Measurements from ENCODE around the gene A2ML1. TPM values are rescaled to one million over a fixed set of nuclear protein-coding genes. Genes with fewer than 3 reads are reported as not detected.
A peak's percentile ranks its signal among the peaks of the same experiment; 100 is the strongest.
"Not testable (repeated sequence)": the region's sequence is repeated elsewhere in the genome, so short reads cannot be mapped to it uniquely, and the experiment has no call there.

The A2ML1 gene
- total RNA-seq, 2 donors from 2014 or later: not detected

DNA sequence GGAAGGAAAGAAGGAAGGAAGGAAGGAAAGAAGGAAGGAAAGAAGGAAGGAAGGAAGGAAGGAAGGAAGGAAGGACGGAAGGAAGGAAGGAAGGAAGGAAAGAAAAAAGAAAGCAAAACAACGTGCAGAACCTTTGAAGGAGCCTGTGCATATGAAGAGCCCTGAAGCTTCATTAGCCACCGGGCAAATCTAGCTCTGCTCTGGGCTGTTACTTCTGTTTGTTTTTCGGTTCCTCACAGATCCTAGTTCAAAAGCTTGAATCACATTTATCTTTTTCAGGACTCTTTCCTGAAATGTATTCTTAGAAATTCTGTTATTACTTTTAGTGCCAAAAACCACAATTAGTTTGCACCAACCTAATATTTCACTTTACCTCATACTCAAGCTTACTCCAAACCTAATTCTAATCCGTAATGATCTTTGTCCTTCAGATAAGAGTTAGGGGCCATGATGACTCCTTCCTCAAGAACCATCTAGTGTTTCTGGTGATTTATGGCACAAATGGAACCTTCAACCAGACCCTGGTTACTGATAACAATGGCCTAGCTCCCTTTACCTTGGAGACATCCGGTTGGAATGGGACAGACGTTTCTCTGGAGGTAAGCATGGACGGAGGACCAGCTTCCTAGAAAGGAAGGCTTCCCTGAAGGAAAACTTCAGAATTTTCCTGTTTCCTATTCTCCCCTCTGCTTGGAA lies 18.7 kb downstream of the A2ML1 start:
- DNase-seq: no peak
- intact Hi-C loops (cut with DNase I, micrococcal nuclease): no loop called here
- ATAC-seq: no peak

DNA sequence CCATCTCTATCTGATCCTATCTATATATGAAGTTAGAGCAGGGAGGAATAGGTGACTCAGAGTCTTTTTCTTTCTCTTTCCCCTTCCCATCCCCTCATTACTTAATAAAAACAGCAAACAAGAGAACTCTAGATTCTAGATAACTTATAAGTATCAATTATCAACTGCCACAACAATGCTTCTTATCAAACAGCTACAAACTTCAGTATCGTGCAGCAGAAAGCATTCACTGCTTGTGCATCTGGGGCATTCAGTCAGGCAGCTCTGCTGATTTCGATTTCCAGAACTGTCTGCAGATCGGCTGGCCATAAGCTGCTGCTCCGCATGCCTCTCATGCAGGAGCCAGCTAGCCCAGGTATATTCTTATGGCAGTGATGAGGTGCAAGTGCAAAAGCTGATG lies 19.4 kb downstream of the A2ML1 start:
- intact Hi-C loops (cut with DNase I, micrococcal nuclease): no loop called here

DNA sequence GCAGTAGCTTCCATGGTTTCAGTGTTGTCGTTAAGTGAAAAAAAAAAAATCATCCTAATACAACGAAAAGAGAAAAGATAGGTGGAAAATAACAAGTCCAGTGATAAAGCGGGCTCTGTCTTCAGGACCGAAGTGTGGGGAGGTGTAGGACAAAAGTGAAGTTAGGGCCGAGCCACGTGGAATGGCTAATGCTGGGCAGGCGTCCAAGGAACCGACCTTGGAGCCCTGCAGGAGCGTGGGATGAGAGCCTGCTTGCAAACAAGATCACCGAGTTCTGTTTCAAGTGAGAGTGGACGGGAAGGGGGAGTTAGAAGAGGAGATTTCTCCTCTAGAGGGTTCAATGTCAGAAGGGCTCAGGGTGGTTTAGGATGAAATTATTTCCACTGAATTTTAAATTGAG lies 22.2 kb downstream of the A2ML1 start:
- DNase-seq (peak in 1 of 2 donors; percentile 7), ATAC-seq (no peak)
- intact Hi-C loops (cut with DNase I, micrococcal nuclease): no loop called here

More for the DNA sequence above, 19.4 kb downstream of the A2ML1 start:
- DNase-seq: no peak
- ATAC-seq: no peak

DNA sequence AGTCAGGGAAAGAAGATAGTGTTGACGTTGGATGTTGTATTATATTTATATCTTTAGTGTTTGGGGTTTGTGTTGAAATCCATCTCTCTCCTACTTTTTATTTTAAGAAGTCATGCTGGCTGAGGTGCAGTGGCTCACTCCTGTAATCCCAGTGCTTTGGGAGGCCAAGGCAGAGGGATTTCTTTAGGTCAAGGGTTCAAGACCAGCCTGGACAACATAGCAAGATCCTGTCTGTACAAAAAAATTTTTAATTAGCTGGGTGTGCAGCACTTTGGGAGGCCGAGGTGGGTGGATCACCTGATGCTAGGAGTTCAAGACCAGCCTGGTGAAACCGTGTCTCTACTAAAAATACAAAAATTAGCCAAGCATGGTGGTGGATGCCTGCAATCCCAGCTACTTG lies 23.9 kb downstream of the A2ML1 start:
- DNase-seq (no peak), ATAC-seq (no peak)
- intact Hi-C loops (cut with DNase I, micrococcal nuclease): no loop called here

DNA sequence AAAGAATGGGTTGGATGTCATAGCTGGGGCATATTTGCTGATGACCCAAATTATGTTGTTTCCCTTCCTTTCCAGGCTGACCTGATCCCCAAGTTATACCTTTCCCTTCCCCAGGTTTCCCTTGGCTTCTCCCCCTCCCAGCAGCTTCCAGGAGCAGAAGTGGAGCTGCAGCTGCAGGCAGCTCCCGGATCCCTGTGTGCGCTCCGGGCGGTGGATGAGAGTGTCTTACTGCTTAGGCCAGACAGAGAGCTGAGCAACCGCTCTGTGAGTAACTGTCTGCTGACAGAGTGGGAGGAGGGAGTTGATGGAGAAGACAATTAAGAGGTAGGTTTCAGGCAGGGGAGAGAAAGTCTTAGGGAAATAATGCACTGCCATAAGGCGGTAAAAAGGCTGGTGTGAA lies 25.0 kb downstream of the A2ML1 start:
- intact Hi-C loops (cut with DNase I, micrococcal nuclease): no loop called here
- ATAC-seq (no peak), DNase-seq (no peak)

DNA sequence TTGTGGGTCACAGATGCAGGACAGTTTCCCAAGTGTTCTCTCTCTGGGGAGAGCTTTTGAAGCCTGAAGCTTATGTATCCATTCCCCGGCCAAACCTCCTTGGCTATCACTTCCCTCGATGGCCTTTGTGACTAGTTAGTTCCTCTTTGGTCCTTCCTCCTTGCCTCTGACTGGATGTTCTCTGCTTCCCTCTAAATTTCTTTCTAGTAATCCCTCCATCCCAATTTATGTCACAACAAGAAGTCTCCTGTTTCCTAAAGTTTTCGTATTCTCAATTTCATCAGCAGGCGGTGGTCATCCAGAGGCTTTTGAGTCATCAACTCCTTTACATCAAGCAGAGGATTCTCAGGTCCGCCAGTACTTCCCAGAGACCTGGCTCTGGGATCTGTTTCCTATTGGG lies 27.5 kb downstream of the A2ML1 start:
- intact Hi-C loops (cut with DNase I, micrococcal nuclease): no loop called here
- DNase-seq (no peak), ATAC-seq (no peak)

DNA sequence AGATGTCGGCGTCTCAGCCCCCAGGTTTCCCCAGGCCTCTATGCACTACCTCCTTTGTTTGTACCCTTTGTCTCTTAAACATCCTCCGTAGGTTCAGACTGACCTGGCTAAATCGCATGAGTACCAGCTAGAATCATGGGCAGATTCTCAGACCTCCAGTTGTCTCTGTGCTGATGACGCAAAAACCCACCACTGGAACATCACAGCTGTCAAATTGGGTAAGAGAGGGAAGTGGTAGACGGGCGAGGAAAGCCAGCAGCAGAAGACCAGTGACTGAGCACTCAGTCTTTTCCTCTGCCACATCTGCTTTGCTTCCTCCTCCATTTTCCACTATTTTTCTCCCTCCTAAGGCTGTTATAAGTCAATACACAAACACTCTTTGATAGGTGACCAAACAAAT lies 29.7 kb downstream of the A2ML1 start:
- intact Hi-C loops (cut with DNase I, micrococcal nuclease): no loop called here
- no peak for DNase-seq
- no peak for ATAC-seq

DNA sequence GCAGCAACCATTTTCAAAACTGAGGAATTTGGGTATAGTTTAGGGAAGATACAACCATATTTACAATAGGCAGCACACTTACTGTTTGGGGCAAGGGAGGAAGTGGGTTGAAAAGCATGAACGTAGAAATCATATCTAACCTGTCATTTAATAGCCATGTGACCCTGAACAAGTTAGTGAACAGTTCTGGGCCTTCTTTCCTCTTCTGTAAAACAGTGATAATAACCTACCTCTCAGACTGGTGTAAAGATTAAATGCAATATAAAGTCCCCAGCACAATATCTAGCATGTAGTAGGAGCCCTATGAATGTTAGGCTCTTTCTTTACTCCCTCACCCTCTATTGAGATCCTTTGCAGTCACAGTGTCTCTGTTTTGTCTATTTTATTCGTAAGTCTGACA lies 33.5 kb downstream of the A2ML1 start:
- intact Hi-C loops (cut with DNase I, micrococcal nuclease): no loop called here
- ATAC-seq (no peak), DNase-seq (no peak)

DNA sequence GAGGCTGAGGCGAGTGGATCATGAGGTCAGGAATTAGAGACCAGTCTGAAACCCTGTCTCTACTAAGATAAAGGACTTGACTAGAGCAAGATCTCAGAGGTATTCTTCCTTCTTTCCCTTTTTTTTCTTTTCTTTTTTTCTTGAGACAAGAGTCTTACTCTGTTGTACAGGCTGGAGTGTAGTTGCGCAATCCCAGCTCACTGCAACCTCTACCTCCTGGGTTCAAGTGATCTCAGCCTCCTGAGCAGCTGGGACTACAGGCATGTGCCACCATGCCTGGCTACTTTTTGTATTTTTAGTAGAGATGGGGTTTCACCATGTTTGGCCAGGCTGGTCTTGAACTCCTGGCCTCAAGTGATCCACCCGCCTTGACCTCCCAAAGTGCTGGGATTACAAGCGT lies 37.0 kb downstream of the A2ML1 start:
- intact Hi-C loops (cut with DNase I, micrococcal nuclease): not testable (repeated sequence)

DNA sequence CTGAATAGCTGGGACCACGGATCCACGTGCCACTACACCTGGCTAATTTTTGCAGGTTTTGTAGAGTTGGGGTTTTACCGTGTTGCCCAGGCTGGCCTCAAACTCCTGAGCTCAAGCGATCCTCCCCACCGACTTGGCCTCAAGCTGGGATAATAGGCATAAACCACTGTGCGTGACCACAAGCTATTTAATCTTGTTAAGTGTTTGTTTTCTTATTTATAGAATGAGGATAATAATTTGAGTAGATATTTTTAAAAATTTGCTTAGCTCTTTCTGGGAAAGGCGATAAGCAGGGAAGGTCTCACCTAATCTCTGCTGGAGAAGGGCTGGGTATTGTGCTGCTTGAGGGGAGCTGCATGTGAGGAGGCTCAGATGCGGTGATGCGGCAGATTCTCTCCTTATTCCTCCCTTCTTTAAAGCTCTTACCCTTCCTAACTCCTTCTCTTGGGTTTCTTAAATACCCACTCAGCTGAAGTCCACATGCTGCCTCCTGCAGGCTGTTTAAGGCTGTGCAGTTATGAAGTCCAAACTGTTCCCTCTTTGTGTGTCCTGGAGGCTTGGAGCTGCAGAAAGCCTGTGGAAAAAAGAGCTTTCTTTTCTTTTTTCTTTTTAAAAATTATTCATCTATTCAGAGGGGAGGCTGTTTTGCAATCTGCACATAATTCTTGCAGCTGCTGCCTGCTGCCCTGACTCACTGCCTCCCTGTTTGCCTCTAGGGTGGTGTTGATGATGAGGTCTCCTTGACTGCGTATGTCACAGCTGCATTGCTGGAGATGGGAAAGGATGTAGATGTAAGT lies 37.9 kb downstream of the A2ML1 start:
- peak in 1 of 2 donors; percentile 25 for DNase-seq
- intact Hi-C loops (cut with DNase I, micrococcal nuclease): no loop called here

More for the DNA sequence above, 37.0 kb downstream of the A2ML1 start:
- not testable (repeated sequence) for DNase-seq, ATAC-seq

DNA sequence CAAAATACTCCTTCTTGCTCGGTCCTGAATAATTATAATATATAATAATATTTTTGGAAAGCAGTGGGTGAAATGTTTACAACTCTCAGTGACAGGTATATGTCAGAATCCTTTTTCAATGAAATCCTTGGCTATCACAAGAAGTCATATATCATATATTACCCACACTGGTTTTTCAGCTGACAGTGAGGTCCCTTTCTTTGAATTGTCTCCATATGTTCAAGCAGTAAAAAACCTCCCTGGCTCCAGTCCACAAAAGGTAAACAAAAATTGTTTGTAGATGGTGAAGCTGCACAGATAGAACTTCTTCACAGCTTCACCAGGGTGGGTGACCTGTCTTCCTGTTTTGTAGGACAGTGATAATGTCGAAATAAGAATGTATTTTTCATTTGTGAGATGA lies 44.0 kb downstream of the A2ML1 start:
- intact Hi-C loops (cut with DNase I, micrococcal nuclease): no loop called here
- ATAC-seq (no peak), DNase-seq (no peak)

More for the DNA sequence above, 37.9 kb downstream of the A2ML1 start:
- peak; percentile 41 for ATAC-seq

DNA sequence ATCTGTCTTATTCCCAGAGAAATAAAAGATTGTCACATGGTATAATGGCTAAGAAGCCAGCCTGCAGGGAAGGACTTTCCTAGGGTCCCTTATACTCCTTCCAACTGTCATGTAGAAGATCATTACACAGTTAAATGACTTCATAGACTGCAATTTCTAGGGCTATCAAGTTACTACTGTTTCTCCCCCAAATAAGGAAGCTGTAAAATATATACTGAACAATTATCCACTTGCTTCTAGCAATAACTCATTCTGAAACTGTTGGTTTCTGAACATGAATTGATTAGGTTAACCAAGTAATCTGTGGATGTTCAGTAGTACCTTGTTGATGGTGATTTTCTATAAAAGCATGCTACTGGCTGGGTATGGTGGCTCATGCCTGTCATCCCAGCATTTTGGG lies 44.6 kb downstream of the A2ML1 start:
- ATAC-seq (no peak), DNase-seq (no peak)
- intact Hi-C loops (cut with DNase I, micrococcal nuclease): no loop called here

DNA sequence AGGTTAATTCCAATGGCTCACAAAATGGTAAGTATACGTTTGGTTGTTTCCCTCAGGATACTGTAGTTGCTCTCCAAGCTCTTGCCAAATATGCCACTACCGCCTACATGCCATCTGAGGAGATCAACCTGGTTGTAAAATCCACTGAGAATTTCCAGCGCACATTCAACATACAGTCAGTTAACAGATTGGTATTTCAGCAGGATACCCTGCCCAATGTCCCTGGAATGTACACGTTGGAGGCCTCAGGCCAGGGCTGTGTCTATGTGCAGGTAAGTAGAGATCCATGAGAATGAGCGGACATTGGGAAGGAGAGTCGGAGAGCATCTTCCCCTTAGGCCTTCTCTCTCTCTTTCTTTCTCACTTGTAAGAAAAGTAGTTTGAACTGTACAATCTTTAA lies 45.4 kb downstream of the A2ML1 start:
- intact Hi-C loops (cut with DNase I, micrococcal nuclease): no loop called here
- ATAC-seq: no peak
- no peak for DNase-seq

DNA sequence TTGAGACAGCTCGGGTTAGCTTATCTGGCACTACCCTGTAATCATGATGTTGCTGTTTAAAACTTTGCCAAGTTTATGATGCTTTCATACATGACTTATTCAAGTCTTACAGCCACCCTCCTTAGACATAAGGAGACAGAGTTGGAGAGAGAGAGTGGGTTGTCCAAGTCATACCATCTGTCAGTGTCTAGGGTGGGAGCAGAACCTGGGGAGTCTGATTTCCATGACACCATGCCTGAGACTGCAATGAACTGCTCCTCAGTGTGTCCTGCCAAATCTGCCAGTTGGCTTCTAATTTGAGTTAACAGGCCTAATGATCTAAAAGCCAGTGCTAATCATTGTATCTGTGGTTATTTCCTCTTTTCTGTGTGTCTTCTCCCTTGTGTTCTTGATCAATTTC lies 48.2 kb downstream of the A2ML1 start:
- intact Hi-C loops (cut with DNase I, micrococcal nuclease): no loop called here
- DNase-seq (no peak), ATAC-seq (no peak)

DNA sequence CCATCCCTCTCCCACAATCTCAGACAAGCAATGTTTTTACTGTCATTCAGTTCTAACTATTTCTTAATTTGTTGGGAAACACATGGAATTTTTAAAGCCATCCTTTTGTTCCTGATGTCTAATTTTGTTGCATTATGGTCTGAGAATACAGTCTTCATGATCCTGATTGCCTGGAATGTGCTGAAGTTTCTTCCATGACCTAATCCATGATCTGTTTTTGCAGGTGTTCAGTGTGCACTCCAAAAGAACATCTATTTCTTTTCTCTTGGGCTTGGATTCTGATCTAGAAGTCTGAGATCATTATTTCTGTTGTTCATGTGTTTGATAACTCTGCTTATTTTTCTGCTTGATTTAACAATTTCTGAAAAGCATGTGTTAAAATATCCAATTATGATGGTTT lies 48.6 kb downstream of the A2ML1 start:
- ATAC-seq: no peak
- DNase-seq: no peak
- intact Hi-C loops (cut with DNase I, micrococcal nuclease): no loop called here

DNA sequence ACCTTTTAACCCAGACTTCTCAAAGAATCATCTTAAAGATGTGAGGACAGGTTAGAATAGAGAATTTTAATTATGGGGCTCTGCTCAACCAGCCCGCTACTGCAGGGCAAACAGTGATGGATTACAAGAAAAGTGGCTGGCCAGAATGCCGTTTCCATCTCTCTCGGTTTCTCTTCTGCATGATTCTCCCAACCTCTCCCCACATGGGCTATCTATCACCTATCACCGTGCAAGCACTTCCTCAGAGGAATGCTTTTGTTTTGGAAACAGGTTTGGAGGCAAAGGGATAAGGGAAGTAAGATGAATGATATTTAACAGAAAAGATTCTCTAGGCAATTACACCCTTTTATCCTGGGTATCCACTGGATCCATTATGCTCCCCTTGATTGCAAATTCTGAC lies 54.5 kb downstream of the A2ML1 start:
- no peak for DNase-seq
- intact Hi-C loops (cut with DNase I, micrococcal nuclease): no loop called here
- no peak for ATAC-seq

DNA sequence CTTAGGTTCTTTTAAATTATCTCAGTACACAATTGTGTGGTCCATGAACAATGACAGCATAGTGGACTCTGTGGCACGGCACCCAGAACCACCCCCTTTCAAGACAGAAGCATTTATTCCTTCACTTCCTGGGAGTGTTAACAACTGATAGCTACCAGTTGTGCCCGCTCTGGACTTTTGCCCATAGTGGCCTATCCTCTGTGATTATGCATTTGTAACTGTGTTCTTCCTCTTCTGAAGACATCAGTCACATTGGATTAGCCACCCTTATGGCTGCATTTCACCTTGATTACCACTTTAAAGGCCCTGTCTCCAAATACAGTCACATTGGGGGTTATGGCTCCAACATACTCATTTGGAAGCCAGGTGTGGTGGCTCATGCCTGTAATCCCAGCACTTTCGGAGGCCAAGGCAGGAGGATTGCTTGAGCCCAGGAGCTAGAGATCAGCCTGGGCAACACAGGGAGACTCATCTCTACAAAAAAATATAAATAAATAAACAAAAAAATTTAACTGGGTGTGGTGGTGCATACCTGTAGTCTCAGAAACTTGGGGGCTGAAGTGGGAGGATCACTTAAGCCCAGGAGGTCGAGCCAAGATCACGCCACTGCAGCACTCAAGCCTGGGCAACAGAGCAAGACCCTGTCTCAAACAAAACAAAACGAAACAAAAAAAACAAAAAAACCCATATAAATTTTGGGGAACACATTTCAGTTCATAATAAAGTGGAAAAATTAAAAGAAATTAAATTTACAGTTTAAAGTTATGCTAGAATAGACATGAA lies 64.3 kb downstream of the A2ML1 start:
- no peak for ATAC-seq
- intact Hi-C loops (cut with DNase I, micrococcal nuclease): loop anchor here in 1 of 2 donors (10.0 kb wide), 1 partner anchor 202 kb away; no protein-coding TSS in a partner anchor
- no peak for DNase-seq

DNA sequence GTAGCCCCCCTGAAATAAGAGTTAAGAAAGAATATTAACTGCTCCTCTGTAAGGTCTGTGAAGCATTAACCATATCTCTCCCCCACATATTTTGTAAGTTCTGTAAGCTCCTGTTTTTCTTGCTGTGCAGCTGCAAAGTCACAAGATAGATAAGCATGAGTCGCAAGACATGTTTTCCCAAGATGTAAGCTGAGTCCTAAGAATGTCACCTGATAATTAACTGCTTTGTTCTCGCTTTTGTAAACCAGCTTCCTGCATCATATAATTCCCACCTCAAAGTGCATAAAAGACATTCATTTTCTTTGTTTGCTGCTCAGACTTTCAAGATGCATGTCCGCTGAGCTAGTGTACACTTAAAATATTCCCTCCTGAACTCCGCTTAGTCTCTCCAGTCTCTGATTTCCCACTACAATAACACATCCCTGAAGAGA lies 64.9 kb downstream of the A2ML1 start:
- intact Hi-C loops (cut with DNase I, micrococcal nuclease): loop anchor here in 1 of 2 donors (10.0 kb wide), 1 partner anchor 202 kb away; no protein-coding TSS in a partner anchor
- DNase-seq (no peak), ATAC-seq (no peak)

DNA sequence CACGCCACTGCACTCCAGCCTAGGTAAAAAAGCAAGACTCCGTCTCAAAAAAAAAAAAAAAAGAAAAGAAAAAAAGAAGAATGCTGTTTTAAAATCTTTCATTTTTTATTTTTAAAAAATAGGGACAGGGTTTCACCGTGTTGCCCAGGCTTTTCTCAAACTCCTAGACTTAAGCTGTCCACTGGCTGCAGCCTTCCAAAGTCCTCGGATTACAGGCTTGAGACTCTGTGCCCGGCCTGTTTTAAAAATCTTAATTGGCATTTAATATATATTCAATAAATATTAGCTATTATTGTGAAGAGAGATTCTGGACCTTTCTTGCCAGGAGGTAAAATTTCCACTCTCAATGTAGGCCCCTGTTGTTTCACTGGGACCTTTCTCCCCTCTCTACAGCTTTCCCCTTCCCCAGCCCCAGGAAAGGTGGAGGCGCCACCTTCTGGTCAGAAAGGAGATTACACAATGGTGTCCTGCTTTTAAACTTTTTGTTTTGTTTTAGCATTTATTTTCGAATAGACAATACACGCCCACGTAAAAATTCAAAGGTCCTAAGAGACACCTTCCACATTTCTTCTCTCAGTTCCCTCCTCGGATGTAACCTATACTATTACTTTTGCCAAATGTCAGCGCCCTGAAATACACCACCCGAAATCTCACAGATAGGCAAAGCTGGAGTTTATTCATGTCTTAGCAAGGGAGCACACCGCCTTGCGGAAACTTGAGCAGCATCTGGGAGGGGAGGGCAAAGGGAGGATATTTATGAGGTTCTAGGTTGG lies 68.1 kb downstream of the A2ML1 start:
- intact Hi-C loops (cut with DNase I, micrococcal nuclease): no loop called here
- peak; percentile 54 for ATAC-seq

More for the DNA sequence above, 68.1 kb downstream of the A2ML1 start:
- peak in 1 of 2 donors; percentile 37 for DNase-seq
